WTC11 (cell line): ENCODE results near the gene NKAIN2. TPM values are rescaled to one million over a fixed set of nuclear protein-coding genes. Genes with fewer than 3 reads are reported as not detected.

Experiments
- ATAC-seq: fragments of 200-7000 bp; cut with Tn5 transposase; 2 replicates; pipeline ENCODE4 v1.10.0; 2021; ENCODE audit warnings: mild to moderate bottlenecking, moderate library complexity
- CTCF ChIA-PET: fragments of 300-600 bp; sonication (Branson Sonifier 250); formaldehyde crosslinking; loops from one replicate; lab custom pipeline; 2021; ENCODE audit warnings: antibody characterized with exemption; lab: Charles Lee
- POLR2A ChIA-PET: fragments of 350-600 bp; sonication (Branson Sonifier 250); formaldehyde crosslinking; loops from one replicate; lab custom pipeline; 2021; ENCODE audit warnings: antibody characterized with exemption; lab: Charles Lee
- DNase-seq: peaks from one replicate; pipeline ENCODE4 v3.0.0; 2021; ENCODE audit warnings: low spot score
- H3K27ac Mint-ChIP-seq: 2 replicates; pipeline ENCODE4 v1.8.0; 2021; ENCODE audit warnings: mixed read lengths
- H3K27me3 Mint-ChIP-seq: 2 replicates; pipeline ENCODE4 v1.8.0; 2021; ENCODE audit warnings: low read depth, mild to moderate bottlenecking, moderate library complexity, mixed read lengths
- H3K36me3 Mint-ChIP-seq: 2 replicates; pipeline ENCODE4 v1.8.0; 2021; ENCODE audit warnings: mixed read lengths
- H3K4me1 Mint-ChIP-seq: 2 replicates; pipeline ENCODE4 v1.8.0; 2022; ENCODE audit warnings: mixed read lengths
- H3K4me3 Mint-ChIP-seq: 2 replicates; pipeline ENCODE4 v1.8.0; 2021; ENCODE audit warnings: mild to moderate bottlenecking, moderate library complexity, mixed read lengths
- H3K9me3 Mint-ChIP-seq: 2 replicates; pipeline ENCODE4 v1.8.0; 2021; ENCODE audit warnings: mixed read lengths
- ATF6 ChIP-seq: sonication (generic); formaldehyde crosslinking; IDR thresholded peaks from 2 replicates; pipeline ENCODE4 v1.8.1; 2023; ENCODE audit warnings: mild to moderate bottlenecking, missing genetic modification reagents
- CDX4 ChIP-seq: fragments of 250-450 bp; sonication (Bioruptor Pico); IDR thresholded peaks from 2 replicates; pipeline ENCODE4 v1.9.0; 2021; ENCODE audit warnings: moderate library complexity, mild to moderate bottlenecking, inconsistent platforms, borderline replicate concordance
- E2F1 ChIP-seq: sonication (generic); formaldehyde crosslinking; IDR thresholded peaks from 2 replicates; pipeline ENCODE4 v1.8.0; 2022; ENCODE audit warnings: mild to moderate bottlenecking, missing genetic modification reagents
- E2F5 ChIP-seq: sonication (generic); formaldehyde crosslinking; IDR thresholded peaks from 2 replicates; pipeline ENCODE4 v1.8.1; 2022; ENCODE audit warnings: mild to moderate bottlenecking, moderate library complexity, missing genetic modification reagents
- FOXK1 ChIP-seq: sonication (generic); formaldehyde crosslinking; IDR thresholded peaks from 2 replicates; pipeline ENCODE4 v1.8.0; 2022; ENCODE audit warnings: mild to moderate bottlenecking, moderate library complexity, missing genetic modification reagents
- FOXP1 ChIP-seq: sonication (generic); formaldehyde crosslinking; IDR thresholded peaks from 2 replicates; pipeline ENCODE4 v1.8.0; 2022; ENCODE audit warnings: missing genetic modification reagents, mild to moderate bottlenecking, moderate library complexity, borderline replicate concordance
- FOXP4 ChIP-seq: sonication (generic); formaldehyde crosslinking; IDR thresholded peaks from 2 replicates; pipeline ENCODE4 v1.8.0; 2022; ENCODE audit warnings: mild to moderate bottlenecking, missing genetic modification reagents
- GABPB1 ChIP-seq: sonication (generic); formaldehyde crosslinking; IDR thresholded peaks from 2 replicates; pipeline ENCODE4 v1.8.1; 2023; ENCODE audit warnings: mild to moderate bottlenecking, missing genetic modification reagents
- GRHL2 ChIP-seq: fragments of 250-450 bp; sonication (Bioruptor Pico); IDR thresholded peaks from 2 replicates; pipeline ENCODE4 v1.8.0; 2022; ENCODE audit warnings: mild to moderate bottlenecking, moderate library complexity; ENCODE audit not compliant: insufficient replicate concordance, severe bottlenecking
- HMGXB4 ChIP-seq: sonication (generic); formaldehyde crosslinking; IDR thresholded peaks from 2 replicates; pipeline ENCODE4 v1.8.1; 2023; ENCODE audit warnings: mild to moderate bottlenecking, moderate library complexity, missing genetic modification reagents
- MYBL2 ChIP-seq: sonication (generic); formaldehyde crosslinking; IDR thresholded peaks from 2 replicates; pipeline ENCODE4 v1.8.1; 2023; ENCODE audit warnings: mild to moderate bottlenecking, moderate library complexity, missing genetic modification reagents
- NFATC4 ChIP-seq: fragments of 250-450 bp; sonication (Bioruptor Pico); IDR thresholded peaks from 2 replicates; pipeline ENCODE4 v1.9.0; 2021; ENCODE audit warnings: mild to moderate bottlenecking
- NR1H2 ChIP-seq: sonication (generic); formaldehyde crosslinking; IDR thresholded peaks from 2 replicates; pipeline ENCODE4 v1.9.0; 2021; ENCODE audit warnings: mild to moderate bottlenecking, moderate library complexity, missing genetic modification reagents
- NR3C1 ChIP-seq: sonication (generic); formaldehyde crosslinking; conservative IDR thresholded peaks from 2 replicates; pipeline ENCODE4 v1.8.1; 2023; ENCODE audit warnings: low read depth, mild to moderate bottlenecking, missing genetic modification reagents
- OVOL2 ChIP-seq: fragments of 250-450 bp; sonication (Bioruptor Pico); IDR thresholded peaks from 2 replicates; pipeline ENCODE4 v1.9.0; 2021; ENCODE audit warnings: mild to moderate bottlenecking, borderline replicate concordance
- SMAD3 ChIP-seq: sonication (generic); formaldehyde crosslinking; IDR thresholded peaks from 2 replicates; pipeline ENCODE4 v1.8.0; 2022; ENCODE audit warnings: missing genetic modification reagents, mild to moderate bottlenecking, borderline replicate concordance
- SMAD4 ChIP-seq: sonication (generic); formaldehyde crosslinking; IDR thresholded peaks from 2 replicates; pipeline ENCODE4 v1.8.0; 2022; ENCODE audit warnings: mild to moderate bottlenecking, missing genetic modification reagents
- TCF7 ChIP-seq: sonication (generic); formaldehyde crosslinking; IDR thresholded peaks from 2 replicates; pipeline ENCODE4 v1.8.0; 2022; ENCODE audit warnings: mild to moderate bottlenecking, low read depth, missing genetic modification reagents, moderate library complexity
- ZNF121 ChIP-seq: sonication (generic); formaldehyde crosslinking; IDR thresholded peaks from 2 replicates; pipeline ENCODE4 v1.8.0; 2023; ENCODE audit warnings: missing genetic modification reagents
- ZNF219 ChIP-seq: sonication (generic); formaldehyde crosslinking; IDR thresholded peaks from 2 replicates; pipeline ENCODE4 v1.8.0; 2023; ENCODE audit warnings: missing genetic modification reagents, mild to moderate bottlenecking, borderline replicate concordance
- ZNF317 ChIP-seq: sonication (generic); formaldehyde crosslinking; IDR thresholded peaks from 2 replicates; pipeline ENCODE4 v1.8.1; 2023; ENCODE audit warnings: low read depth, mild to moderate bottlenecking, moderate library complexity, missing genetic modification reagents, borderline replicate concordance
- total RNA-seq: library from RNA; stranded (reverse); gene quantifications from 3 replicates; pipeline ENCODE4 v1.2.3, GENCODE V29; 2021
- TF ChIP-seq, protein P1 (sequence below): sonication (generic); formaldehyde crosslinking; IDR thresholded peaks from 2 replicates; pipeline ENCODE4 v1.8.0; 2022; ENCODE audit warnings: mild to moderate bottlenecking, missing genetic modification reagents
- TF ChIP-seq, protein P2 (sequence below): sonication (generic); formaldehyde crosslinking; IDR thresholded peaks from 2 replicates; pipeline ENCODE4 v1.8.1; 2023; ENCODE audit warnings: mild to moderate bottlenecking, missing genetic modification reagents, moderate library complexity

The NKAIN2 gene
- total RNA-seq, 1 experiment from 2014 or later: 0.33 TPM

DNA sequence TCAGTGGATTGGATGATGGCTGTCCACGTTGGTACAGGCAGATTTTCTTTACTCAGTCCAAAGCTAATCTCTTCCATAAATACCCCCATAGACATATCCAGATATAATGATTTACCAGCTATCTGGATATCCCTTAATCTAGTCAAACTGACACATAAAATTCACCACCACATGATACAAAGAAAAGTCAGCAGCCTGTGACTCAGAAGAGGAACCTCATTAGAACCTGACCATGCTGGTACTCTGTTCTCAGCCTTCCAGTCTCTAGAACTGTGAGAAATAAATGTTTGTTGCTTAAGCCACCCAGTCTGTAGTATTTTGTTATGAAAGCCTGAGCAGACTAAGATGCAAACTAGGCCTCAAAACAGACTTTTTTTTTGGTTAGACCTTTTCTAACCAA is 727.3 kb downstream of the NKAIN2 start:
- Mint-ChIP-seq H3K4me3 (no peak overlapping the region), H3K36me3 (no peaks in the 10 kb centered on the region), H3K9me3 (no peaks in the 10 kb centered on the region)
- ChIA-PET CTCF (no interaction called here), POLR2A (no interaction called here)
- no peak for DNase-seq
- no peak for TF ChIP-seq CDX4 (CRISPR knock-in tag)
- TF ChIP-seq, protein P1, sequence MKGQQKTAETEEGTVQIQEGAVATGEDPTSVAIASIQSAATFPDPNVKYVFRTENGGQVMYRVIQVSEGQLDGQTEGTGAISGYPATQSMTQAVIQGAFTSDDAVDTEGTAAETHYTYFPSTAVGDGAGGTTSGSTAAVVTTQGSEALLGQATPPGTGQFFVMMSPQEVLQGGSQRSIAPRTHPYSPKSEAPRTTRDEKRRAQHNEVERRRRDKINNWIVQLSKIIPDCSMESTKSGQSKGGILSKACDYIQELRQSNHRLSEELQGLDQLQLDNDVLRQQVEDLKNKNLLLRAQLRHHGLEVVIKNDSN (CRISPR knock-in tag): no peak
- no peak for TF ChIP-seq TCF7
- TF ChIP-seq ZNF219 (CRISPR knock-in tag): no peak
- TF ChIP-seq HMGXB4 (CRISPR knock-in tag): no peak
- no peak for TF ChIP-seq FOXP1 (CRISPR knock-in tag)
- TF ChIP-seq, protein P2, sequence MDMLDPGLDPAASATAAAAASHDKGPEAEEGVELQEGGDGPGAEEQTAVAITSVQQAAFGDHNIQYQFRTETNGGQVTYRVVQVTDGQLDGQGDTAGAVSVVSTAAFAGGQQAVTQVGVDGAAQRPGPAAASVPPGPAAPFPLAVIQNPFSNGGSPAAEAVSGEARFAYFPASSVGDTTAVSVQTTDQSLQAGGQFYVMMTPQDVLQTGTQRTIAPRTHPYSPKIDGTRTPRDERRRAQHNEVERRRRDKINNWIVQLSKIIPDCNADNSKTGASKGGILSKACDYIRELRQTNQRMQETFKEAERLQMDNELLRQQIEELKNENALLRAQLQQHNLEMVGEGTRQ (CRISPR knock-in tag): no peak
- TF ChIP-seq FOXK1 (CRISPR knock-in tag): no peak
- TF ChIP-seq MYBL2 (CRISPR knock-in tag): no peak
- no peak for TF ChIP-seq NR1H2 (CRISPR knock-in tag)
- TF ChIP-seq, all 79 proteins: peak for 0
- H3K27ac Mint-ChIP-seq: no peak overlapping the region
- no peaks in the 10 kb centered on the region for H3K27me3 Mint-ChIP-seq
- no peak for ATAC-seq
- peaks cover 10% of the 10 kb centered on the region for H3K4me1 Mint-ChIP-seq

GRCh38 chr6:124535299-124535698 is 731.6 kb downstream of the NKAIN2 start:
- ATAC-seq: no peak
- Mint-ChIP-seq H3K27me3 (no peaks in the 10 kb centered on the region), H3K27ac (no peak overlapping the region), H3K4me1 (peaks cover 21% of the 10 kb centered on the region), H3K4me3 (no peak overlapping the region), H3K36me3 (no peaks in the 10 kb centered on the region), H3K9me3 (no peaks in the 10 kb centered on the region)
- TF ChIP-seq FOXP4 (CRISPR knock-in tag): no peak
- no peak for TF ChIP-seq NFATC4 (CRISPR knock-in tag)
- TF ChIP-seq OVOL2 (CRISPR knock-in tag): no peak
- no peak for TF ChIP-seq GABPB1
- no peak for TF ChIP-seq E2F1 (CRISPR knock-in tag)
- no peak for TF ChIP-seq GRHL2 (CRISPR knock-in tag)
- no peak for TF ChIP-seq ZNF121 (CRISPR knock-in tag)
- no peak for TF ChIP-seq NR1H2 (CRISPR knock-in tag)
- TF ChIP-seq, protein P2 (CRISPR knock-in tag): no peak
- no peak for TF ChIP-seq SMAD4
- no peak for TF ChIP-seq ATF6
- TF ChIP-seq NR3C1 (CRISPR knock-in tag): no peak
- no peak for TF ChIP-seq ZNF317
- TF ChIP-seq SMAD3 (CRISPR knock-in tag): no peak
- no peak for TF ChIP-seq E2F5
- POLR2A ChIA-PET: no interaction called here
- CTCF ChIA-PET: no interaction called here
- DNase-seq: no peak
